HG03060 (cell line): Measurements from ENCODE around the gene LRRTM4.

ENCODE experiments used
- ATAC-seq: cut with Tn5 transposase; IDR thresholded peaks from one replicate; pipeline ENCODE4 v1.9.1; 2021; ENCODE audit warnings: low read depth, moderate number of reproducible peaks; ENCODE audit not compliant: unreplicated experiment

The LRRTM4 gene

GRCh38 chr2:76938153-76938552 lies 584.0 kb downstream of the LRRTM4 start:
- no peak for ATAC-seq

DNA sequence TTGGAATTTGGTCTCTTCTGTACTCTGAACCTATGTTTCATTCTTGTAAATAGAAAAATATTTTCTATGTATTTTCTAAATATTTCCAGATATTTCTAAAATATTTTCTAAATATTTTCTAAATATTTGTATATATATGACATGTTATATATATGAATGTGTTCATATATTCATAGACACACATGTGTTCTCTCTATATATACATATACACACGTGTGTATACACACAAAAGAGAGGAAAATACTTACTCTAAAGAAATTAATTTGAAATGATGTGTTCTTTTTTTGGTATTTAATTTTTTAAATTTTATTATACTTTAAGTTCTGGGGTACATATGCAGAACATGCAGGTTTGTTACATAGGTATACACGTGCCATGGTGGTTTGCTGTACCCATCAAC lies 589.6 kb downstream of the LRRTM4 start:
- ATAC-seq = no peak

DNA sequence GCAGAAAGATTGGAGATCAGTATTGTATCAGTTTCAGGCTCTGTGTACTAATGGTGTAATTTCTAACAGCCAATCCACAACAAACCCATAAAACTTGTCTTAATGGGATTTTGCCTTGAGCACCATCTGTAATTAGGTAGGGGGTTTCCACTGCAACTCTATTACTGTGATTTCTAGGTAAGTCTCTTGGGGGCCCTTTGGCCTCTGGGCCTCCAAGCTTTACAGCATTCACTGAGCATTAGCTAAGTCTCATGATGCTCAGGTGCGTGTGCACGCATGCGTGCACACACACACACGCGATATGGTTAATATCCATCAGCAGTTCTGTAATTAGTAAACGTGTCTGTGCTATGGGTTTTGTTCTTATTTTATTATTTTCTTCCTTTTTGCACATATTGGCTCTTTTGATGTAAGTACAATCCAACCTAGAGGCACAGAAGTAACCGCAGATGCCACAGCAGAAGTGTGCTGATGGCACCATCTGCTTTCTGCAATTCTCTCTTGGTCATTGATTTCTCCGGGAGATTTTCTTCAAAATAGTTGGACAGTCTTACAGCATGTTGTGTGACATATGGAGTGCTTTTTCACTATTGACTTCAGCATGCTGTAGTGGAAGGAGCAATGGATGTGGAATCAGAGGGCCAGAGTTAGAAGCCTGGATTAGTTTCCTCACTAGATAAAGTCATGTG lies 592.0 kb downstream of the LRRTM4 start:
- no peak for ATAC-seq

DNA sequence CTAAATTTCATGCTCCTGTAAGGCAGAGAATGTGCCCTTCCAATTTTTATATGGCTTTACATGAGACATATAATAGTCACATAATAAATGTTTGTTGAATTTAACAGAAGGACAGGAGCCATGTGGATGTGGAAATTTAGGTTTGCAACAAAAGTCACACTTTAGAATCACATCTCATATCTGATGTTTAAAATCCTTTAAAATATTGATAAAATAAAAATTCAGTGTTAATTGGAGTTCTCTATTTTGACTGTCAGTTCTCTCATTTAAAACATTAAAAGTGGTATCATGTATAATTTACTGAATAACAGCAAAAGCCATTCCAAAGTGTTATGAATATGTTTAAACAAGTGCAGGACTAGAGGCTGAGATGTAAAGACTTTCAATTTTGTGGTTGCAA lies 594.1 kb downstream of the LRRTM4 start:
- no peak for ATAC-seq

GRCh38 chr2:76921006-76921405 lies 601.2 kb downstream of the LRRTM4 start:
- ATAC-seq = no peak

- ATAC-seq = no peak
These were observed 626.7 kb downstream of the LRRTM4 start for GRCh38 chr2:76895469-76895868.

- no peak for ATAC-seq
These were observed 651.6 kb downstream of the LRRTM4 start for GRCh38 chr2:76870581-76870980.

GRCh38 chr2:76870011-76870410 lies 652.2 kb downstream of the LRRTM4 start:
- no peak for ATAC-seq

DNA sequence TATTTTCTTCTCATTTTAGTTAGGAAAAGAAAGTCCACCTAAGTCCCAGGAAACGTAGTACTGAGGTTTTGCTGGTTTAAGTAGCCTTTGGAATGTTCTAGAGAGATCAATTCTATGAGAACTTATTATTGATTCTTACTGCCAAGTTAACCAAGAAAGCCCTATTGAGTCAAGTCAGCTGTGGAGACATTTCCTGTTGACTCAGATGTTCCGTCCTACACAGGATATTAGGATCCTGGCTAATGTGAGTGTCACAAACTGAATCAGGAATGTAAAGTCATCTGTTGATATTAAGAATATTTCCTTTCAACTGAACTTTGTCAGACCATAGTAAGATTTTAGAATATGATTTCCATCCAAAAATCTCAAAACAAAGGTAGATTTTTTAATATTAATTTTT lies 654.3 kb downstream of the LRRTM4 start:
- ATAC-seq = no peak

GRCh38 chr2:76866464-76866863 lies 655.7 kb downstream of the LRRTM4 start:
- no peak for ATAC-seq

DNA sequence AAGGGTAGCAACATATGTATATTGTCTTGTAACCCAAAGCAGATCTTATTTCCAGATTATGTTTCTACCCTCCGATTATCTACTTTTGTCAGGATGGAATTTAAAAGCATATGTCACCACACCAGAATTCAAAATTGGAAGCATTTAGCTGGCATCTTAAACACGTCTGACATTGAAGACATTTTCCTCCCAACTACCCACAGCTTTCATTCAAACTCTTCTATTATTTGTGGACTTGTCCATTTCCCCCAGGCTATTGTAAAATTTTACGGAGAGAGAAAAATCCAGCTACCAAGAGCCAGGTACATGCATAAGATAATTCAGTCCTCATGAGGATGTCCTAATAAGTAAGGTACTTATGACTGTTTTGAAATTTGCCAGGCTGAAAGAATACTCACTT lies 659.3 kb downstream of the LRRTM4 start:
- ATAC-seq = no peak

- no peak for ATAC-seq
These were observed 660.5 kb downstream of the LRRTM4 start for GRCh38 chr2:76861708-76862107.

DNA sequence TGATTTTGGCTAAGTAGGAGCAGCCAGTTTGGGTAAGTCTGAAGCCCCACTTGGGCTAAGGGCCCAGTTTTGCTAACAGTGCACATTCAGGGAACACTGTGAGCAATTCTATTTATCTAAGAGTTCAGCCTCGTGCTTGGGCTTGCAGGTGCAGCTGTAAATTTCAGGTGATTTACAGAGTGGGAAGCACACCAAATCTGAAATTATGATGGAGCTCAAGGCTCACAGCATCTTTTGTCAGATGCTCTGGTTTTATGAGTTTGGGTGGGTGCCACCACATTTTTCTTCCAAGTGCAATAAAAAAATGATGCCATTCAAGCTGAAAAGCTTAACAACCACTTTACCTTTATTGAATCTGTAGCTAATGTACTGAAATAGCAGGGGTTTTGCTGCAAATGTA lies 671.2 kb downstream of the LRRTM4 start:
- ATAC-seq = no peak

GRCh38 chr2:76849086-76849485 lies 673.1 kb downstream of the LRRTM4 start:
- no peak for ATAC-seq

- ATAC-seq = no peak
These were observed 682.4 kb downstream of the LRRTM4 start for GRCh38 chr2:76839826-76840225.

GRCh38 chr2:76829374-76830234 lies 692.6 kb downstream of the LRRTM4 start:
- no peak for ATAC-seq

DNA sequence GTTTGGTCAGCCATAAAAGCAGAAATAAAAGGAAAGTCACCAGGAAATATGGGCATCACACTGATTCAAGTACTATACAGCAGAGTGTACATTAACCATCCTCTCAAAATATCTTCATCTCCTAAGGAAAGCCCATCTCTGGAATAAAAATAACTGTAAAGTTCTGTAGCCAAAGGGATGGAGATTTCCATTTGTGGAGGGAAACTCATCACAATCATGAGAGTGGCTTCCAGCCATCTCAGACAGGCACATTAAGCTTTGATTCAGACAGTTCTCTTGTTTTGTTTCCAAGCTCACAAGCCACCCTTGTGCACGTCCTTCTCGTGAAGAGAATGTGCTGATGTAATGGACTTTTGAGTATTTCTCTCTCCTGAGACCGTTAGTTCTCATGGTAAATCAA lies 695.5 kb downstream of the LRRTM4 start:
- no peak for ATAC-seq

DNA sequence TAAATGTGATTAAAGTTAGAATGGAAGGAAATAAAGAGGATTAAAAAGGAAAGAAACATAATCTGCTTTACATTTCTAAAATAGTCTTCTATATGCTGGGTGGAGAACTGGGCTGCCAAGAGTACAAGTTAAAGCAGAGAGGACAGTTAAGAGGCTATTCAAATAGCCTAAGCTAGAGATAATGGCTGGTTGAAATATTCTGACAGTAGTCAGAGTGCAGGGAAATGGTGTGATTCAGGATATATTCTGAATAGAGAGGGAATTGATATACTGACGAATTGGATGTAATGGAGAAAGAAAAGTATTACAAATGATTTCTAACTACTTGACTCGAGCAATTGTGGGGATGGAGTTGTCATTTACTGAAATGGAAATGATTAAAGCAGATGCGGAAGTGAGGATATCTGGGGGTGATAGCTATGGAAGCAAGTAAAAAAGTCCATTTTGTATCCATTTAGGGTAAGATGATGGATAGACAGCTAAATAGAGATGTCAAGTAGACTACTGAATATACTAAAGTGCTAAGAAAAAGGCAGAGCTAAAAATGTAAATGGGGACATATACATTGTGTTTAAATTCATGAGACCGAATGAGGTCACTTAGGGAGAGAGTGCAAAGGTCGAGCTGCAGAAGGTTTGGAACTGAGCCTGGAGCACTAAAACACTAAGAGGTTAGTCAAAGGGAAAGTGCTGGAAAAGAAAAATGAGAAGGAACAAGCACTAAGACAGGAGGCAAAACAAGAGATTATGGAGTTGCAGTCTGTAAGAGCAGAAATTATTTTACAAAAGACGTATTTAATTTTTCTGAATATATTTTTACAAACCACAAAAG lies 696.8 kb downstream of the LRRTM4 start:
- ATAC-seq = no peak

DNA sequence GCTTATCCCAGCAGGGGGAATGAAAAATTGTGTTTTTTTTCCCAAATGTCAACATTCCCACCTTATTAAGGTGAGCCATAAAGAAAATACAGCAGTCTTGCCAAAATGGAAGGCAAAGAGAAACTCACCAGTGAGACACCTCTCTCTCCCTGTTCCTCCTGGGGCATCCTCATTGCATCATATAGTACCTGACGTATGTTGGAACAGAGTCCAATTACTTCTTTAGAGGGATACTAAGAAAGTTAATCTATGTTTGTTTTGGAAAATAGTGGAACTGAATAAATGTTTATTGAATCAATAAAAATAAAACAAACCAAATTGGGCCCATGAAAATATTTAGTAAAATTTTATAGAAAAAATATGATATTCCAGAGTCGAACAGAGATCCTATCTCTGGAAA lies 700.4 kb downstream of the LRRTM4 start:
- no peak for ATAC-seq

DNA sequence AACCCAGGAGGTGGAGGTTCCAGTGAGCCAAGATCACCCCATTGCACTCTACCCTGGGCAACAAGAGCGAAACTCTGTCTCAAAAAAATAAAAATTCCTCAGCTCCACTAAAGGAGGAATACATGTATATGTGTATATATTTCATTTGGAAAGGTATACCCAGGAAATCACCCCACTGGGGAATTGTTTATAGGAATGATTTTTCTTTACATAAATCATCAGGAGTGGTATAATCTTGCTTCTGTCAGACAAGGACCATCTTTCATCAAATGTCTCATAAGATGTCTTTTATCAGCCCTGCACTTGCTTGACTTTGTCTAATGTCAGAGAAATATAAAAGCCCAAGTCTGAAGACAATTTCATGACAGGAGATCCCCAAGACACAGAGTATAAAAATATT lies 709.1 kb downstream of the LRRTM4 start:
- no peak for ATAC-seq

DNA sequence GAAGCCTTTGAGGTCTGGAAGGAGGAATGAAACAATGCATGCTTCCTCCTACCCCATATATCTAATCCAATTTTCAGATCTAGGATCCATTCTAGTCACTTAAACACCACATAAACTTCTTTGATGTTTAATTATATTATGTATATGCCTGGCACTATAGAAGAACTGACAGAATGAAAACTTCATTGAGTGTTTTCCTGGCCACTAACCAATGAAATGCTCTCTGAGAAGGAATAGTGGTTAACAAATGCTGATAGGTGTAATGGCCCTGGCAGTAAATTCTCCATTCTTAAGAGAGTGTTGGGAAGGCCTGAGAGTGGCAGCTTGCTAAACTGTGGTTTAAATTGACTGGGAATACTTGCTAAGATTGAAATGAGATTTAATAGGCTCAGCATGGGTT lies 710.0 kb downstream of the LRRTM4 start:
- no peak for ATAC-seq
